GM23338 (cell line): ENCODE measurements around the gene WNK2. TPM values are rescaled to one million over a fixed set of nuclear protein-coding genes. Genes with fewer than 3 reads are reported as not detected.

ENCODE experiments used
- ATAC-seq: fragments of 200-7000 bp; cut with Tn5 transposase; 3 replicates; pipeline ENCODE4 v1.9.1; 2020
- DNase-seq: peaks from one replicate; pipeline ENCODE4 v3.0.0-alpha.2; 2015; ENCODE audit warnings: low spot score
- H2AFZ ChIP-seq: fragments of 200-600 bp; sonication (generic); 2 replicates; pipeline ENCODE4 v1.8.0; 2016; ENCODE audit warnings: antibody characterized with exemption, mild to moderate bottlenecking, moderate library complexity
- H3F3A ChIP-seq: fragments of 200-600 bp; sonication (generic); replicated peaks from 2 replicates; pipeline ENCODE4 v1.8.0; 2017; ENCODE audit warnings: antibody characterized with exemption, mixed run types, low read depth
- H3K27ac ChIP-seq: fragments of 200-600 bp; sonication (generic); 2 replicates; pipeline ENCODE4 v1.6.1; 2016; ENCODE audit warnings: low read depth
- H3K27me3 ChIP-seq: fragments of 200-600 bp; sonication (generic); 2 replicates; pipeline ENCODE4 v1.8.0; 2016; ENCODE audit warnings: mild to moderate bottlenecking, mixed run types, moderate library complexity; ENCODE audit not compliant: insufficient read depth
- H3K36me3 ChIP-seq: fragments of 200-600 bp; sonication (generic); 2 replicates; pipeline ENCODE4 v1.8.0; 2016; ENCODE audit warnings: mild to moderate bottlenecking; ENCODE audit not compliant: insufficient read depth
- H3K4me1 ChIP-seq: fragments of 200-600 bp; sonication (generic); 2 replicates; pipeline ENCODE4 v1.8.0; 2016; ENCODE audit warnings: mild to moderate bottlenecking, moderate library complexity; ENCODE audit not compliant: insufficient read depth
- H3K4me2 ChIP-seq: fragments of 200-600 bp; sonication (generic); 2 replicates; pipeline ENCODE4 v1.7.1; 2017; ENCODE audit warnings: mixed run types
- H3K4me3 ChIP-seq: fragments of 200-600 bp; sonication (generic); 2 replicates; pipeline ENCODE4 v1.6.1; 2016; ENCODE audit warnings: mixed run types
- H3K79me2 ChIP-seq: fragments of 200-600 bp; sonication (generic); replicated peaks from 2 replicates; pipeline ENCODE4 v1.8.0; 2017; ENCODE audit warnings: mild to moderate bottlenecking; ENCODE audit not compliant: insufficient read depth
- H3K9me2 ChIP-seq: fragments of 200-600 bp; sonication (generic); 2 replicates; pipeline ENCODE4 v1.8.0; 2017; ENCODE audit not compliant: insufficient read depth
- H4K20me1 ChIP-seq: fragments of 200-600 bp; sonication (generic); replicated peaks from 2 replicates; pipeline ENCODE4 v1.8.0; 2017; ENCODE audit warnings: mild to moderate bottlenecking; ENCODE audit not compliant: insufficient read depth
- H3K27ac Mint-ChIP-seq: 2 replicates; pipeline ENCODE4 v1.8.0; 2020; ENCODE audit warnings: inconsistent platforms, mild to moderate bottlenecking, moderate library complexity, mixed read lengths
- H3K27me3 Mint-ChIP-seq: 3 replicates; pipeline ENCODE4 v1.8.0; 2022; ENCODE audit warnings: low read depth, mild to moderate bottlenecking, moderate library complexity, mixed read lengths, inconsistent platforms; ENCODE audit not compliant: insufficient read depth, poor library complexity
- H3K36me3 Mint-ChIP-seq: 3 replicates; pipeline ENCODE4 v1.8.0; 2021; ENCODE audit warnings: low read depth, mild to moderate bottlenecking, inconsistent platforms, moderate library complexity, mixed read lengths
- H3K4me1 Mint-ChIP-seq: 3 replicates; pipeline ENCODE4 v1.8.0; 2020; ENCODE audit warnings: mild to moderate bottlenecking, inconsistent platforms, mixed read lengths
- H3K4me3 Mint-ChIP-seq: 3 replicates; pipeline ENCODE4 v1.8.0; 2021; ENCODE audit warnings: moderate library complexity, mild to moderate bottlenecking, inconsistent platforms, mixed read lengths
- H3K9me3 Mint-ChIP-seq: 3 replicates; pipeline ENCODE4 v1.8.0; 2020; ENCODE audit warnings: moderate library complexity, mild to moderate bottlenecking, inconsistent platforms, mixed read lengths
- JUNB ChIP-seq: IDR thresholded peaks from one replicate; pipeline ENCODE4 v1.6.1; 2016; ENCODE audit warnings: antibody characterized with exemption; ENCODE audit not compliant: unreplicated experiment
- NANOG ChIP-seq: IDR thresholded peaks from 2 replicates; pipeline ENCODE4 v1.6.1; 2016; ENCODE audit warnings: antibody characterized with exemption, borderline replicate concordance
- ZNF114 ChIP-seq: fragments of 250-450 bp; sonication (Bioruptor Pico); IDR thresholded peaks from 2 replicates; pipeline ENCODE4 v1.5.0; 2020; ENCODE audit warnings: mild to moderate bottlenecking, moderate library complexity
- ZNF331 ChIP-seq: fragments of 250-450 bp; sonication (Bioruptor Pico); IDR thresholded peaks from 2 replicates; pipeline ENCODE4 v1.5.0; 2020; ENCODE audit warnings: low read depth, mild to moderate bottlenecking, moderate library complexity
- ZNF462 ChIP-seq: fragments of 250-450 bp; sonication (Bioruptor Pico); IDR thresholded peaks from 2 replicates; pipeline ENCODE4 v1.5.0; 2020; ENCODE audit warnings: mild to moderate bottlenecking, moderate library complexity
- polyA plus RNA-seq: library from polyadenylated mRNA; unstranded; fragments of >200 nt; fragmentation: Nextera tagmentation; extraction: Ambion mirVana; gene quantifications from 2 replicates; pipeline ENCODE4 v1.2.1, GENCODE V29; 2016
- total RNA-seq: library from RNA; depleted of rRNA; stranded (reverse); fragments of >200 nt; shearing (Covaris generic); gene quantifications from 2 replicates; pipeline ENCODE4 v1.2.3, GENCODE V29; 2014
- TF ChIP-seq, protein P1 (sequence below), 2 experiments: fragments of 200-600 bp in 1 of 2; sonication (generic) in 1 of 2; conservative IDR thresholded peaks; 2 replicates each; pipeline versions ENCODE4 v1.5.1 to v1.6.1; 2016 to 2017; ENCODE audit warnings: antibody characterized with exemption in 2 of 2, low read depth in 2 of 2, mild to moderate bottlenecking in 2 of 2, moderate library complexity in 1 of 2

WNK2 gene
- total and polyA plus RNA-seq, 2 experiments from 2014 or later, result 56.4 to 102 TPM

GRCh38 chr9:93291536-93292287, 107.8 kb downstream of the WNK2 start:
- DNase-seq (no peak), ATAC-seq (no peak)
- Histone ChIP-seq H3F3A (no peaks in the 10 kb centered on the region), H3K36me3 (no peaks in the 10 kb centered on the region), H3K4me3 (no peak overlapping the region), H3K27ac (no peak overlapping the region), H3K9me2 (no peaks in the 10 kb centered on the region), H3K4me1 (no peaks in the 10 kb centered on the region), H3K4me2 (no peak overlapping the region), H2AFZ (no peak overlapping the region), H4K20me1 (peaks cover 4% of the 10 kb centered on the region; the same call in 1 of the 2 replicates), H3K27me3 (no peaks in the 10 kb centered on the region), H3K79me2 (no peaks in the 10 kb centered on the region)
- H3K27me3 Mint-ChIP-seq, result peaks cover 8% of the 10 kb centered on the region
- H3K4me3 Mint-ChIP-seq, result no peak overlapping the region
- no peak for TF ChIP-seq NANOG
- TF ChIP-seq JUNB, result no peak
- TF ChIP-seq ZNF462 (CRISPR knock-in tag), result no peak
- TF ChIP-seq ZNF331, result no peak
- TF ChIP-seq ZNF114, result no peak
- TF ChIP-seq, protein P1, sequence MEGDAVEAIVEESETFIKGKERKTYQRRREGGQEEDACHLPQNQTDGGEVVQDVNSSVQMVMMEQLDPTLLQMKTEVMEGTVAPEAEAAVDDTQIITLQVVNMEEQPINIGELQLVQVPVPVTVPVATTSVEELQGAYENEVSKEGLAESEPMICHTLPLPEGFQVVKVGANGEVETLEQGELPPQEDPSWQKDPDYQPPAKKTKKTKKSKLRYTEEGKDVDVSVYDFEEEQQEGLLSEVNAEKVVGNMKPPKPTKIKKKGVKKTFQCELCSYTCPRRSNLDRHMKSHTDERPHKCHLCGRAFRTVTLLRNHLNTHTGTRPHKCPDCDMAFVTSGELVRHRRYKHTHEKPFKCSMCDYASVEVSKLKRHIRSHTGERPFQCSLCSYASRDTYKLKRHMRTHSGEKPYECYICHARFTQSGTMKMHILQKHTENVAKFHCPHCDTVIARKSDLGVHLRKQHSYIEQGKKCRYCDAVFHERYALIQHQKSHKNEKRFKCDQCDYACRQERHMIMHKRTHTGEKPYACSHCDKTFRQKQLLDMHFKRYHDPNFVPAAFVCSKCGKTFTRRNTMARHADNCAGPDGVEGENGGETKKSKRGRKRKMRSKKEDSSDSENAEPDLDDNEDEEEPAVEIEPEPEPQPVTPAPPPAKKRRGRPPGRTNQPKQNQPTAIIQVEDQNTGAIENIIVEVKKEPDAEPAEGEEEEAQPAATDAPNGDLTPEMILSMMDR (conservative IDR thresholded peaks at IDR 0.05; ENCODE audit: low read depth in 2 of 2), result no peak
- no peak overlapping the region for H3K27ac Mint-ChIP-seq
- H3K9me3 Mint-ChIP-seq, result no peaks in the 10 kb centered on the region
- peaks cover 4% of the 10 kb centered on the region; the same call in 1 of the 3 replicates for H3K4me1 Mint-ChIP-seq
- H3K36me3 Mint-ChIP-seq, result peaks cover 3% of the 10 kb centered on the region; the same call in 2 of the 3 replicates
